HCT116 (cell line): ENCODE data around the gene CPNE7. TPM values are rescaled to one million over a fixed set of nuclear protein-coding genes. Genes with fewer than 3 reads are reported as not detected.

Experiments used
- ATAC-seq: fragments of 200-7000 bp; cut with Tn5 transposase; 2 replicates; pipeline ENCODE4 v1.9.1; 2020; ENCODE audit warnings: mild to moderate bottlenecking, moderate library complexity
- BruUV-seq: library from RNA; stranded (reverse); fragments of 400-500 nt; replicated peaks from 2 replicates; lab custom pipeline; 2021; lab: Mats Ljungman, UMichigan
- CTCF ChIA-PET: fragments of 300-600 bp; sonication (Branson Sonifier 250); formaldehyde crosslinking; loops from one replicate; lab custom pipeline; 2021; ENCODE audit warnings: antibody characterized with exemption; lab: Charles Lee
- POLR2A ChIA-PET: fragments of 300-600, 350-600 bp; sonication (Branson Sonifier 250); formaldehyde crosslinking; loops from one replicate; lab custom pipeline; 2021; ENCODE audit warnings: antibody characterized with exemption; lab: Charles Lee
- RAD21 ChIA-PET, 2 experiments: fragments of 300-600 bp; sonication (Branson Sonifier 250); formaldehyde crosslinking; loops; one replicate each; lab custom pipeline; 2023; ENCODE audit warnings: low total read pairs in 2 of 2; ENCODE audit not compliant: uncharacterized antibody in 2 of 2, unreplicated experiment in 2 of 2, low non-redundant PET in 1 of 2; lab: Charles Lee
- DNase-seq: peaks from one replicate; pipeline ENCODE4 v3.0.0-alpha.2; 2010; ENCODE audit warnings: low read depth, low spot score
- H2AFZ ChIP-seq: fragments of 200-600 bp; shearing (Covaris generic), sonication (generic); 2 replicates; pipeline ENCODE4 v1.6.1; 2017; ENCODE audit warnings: low read depth, mixed run types, mixed read lengths, antibody characterized with exemption, low read length; ENCODE audit not compliant: poor library complexity, severe bottlenecking
- H3K27ac ChIP-seq: 2 replicates; pipeline ENCODE4 v1.5.1; 2012; ENCODE audit warnings: low read depth, low read length
- H3K27me3 ChIP-seq: fragments of 200-600 bp; sonication (generic); 2 replicates; pipeline ENCODE4 v1.6.1; 2016; ENCODE audit warnings: mixed run types, low read length, mixed read lengths; ENCODE audit not compliant: insufficient read depth
- H3K36me3 ChIP-seq, 2 experiments: fragments of 200-500 bp in 1 of 2; fragments of 200-600 bp in 1 of 2; sonication (Bioruptor generic) in 1 of 2; sonication (generic) in 1 of 2; 2 replicates each; pipeline versions ENCODE4 v1.5.1 to v1.6.1; 2014 to 2016; ENCODE audit warnings: low read length in 2 of 2, inconsistent platforms in 1 of 2, mixed read lengths in 1 of 2, mixed run types in 1 of 2; ENCODE audit not compliant: insufficient read depth in 2 of 2, control insufficient read depth in 1 of 2
- H3K4me1 ChIP-seq, 2 experiments: fragments of 200-600 bp in 1 of 2; sonication (generic) in 1 of 2; 2 replicates each; pipeline versions ENCODE4 v1.5.1 to v1.6.1; 2012 to 2017; ENCODE audit warnings: low read length in 2 of 2, inconsistent platforms in 1 of 2, mild to moderate bottlenecking in 1 of 2, mixed read lengths in 1 of 2, mixed run types in 1 of 2, moderate library complexity in 1 of 2; ENCODE audit not compliant: insufficient read depth in 2 of 2, control insufficient read depth in 1 of 2
- H3K4me2 ChIP-seq: fragments of 200-600 bp; sonication (generic); 2 replicates; pipeline ENCODE4 v1.6.1; 2017; ENCODE audit warnings: mixed run types, low read length, mixed read lengths
- H3K4me3 ChIP-seq, 2 experiments: fragments of 200-600 bp in 1 of 2; sonication (generic) in 1 of 2; replicated peaks in 1 of 2; 2 replicates each; pipeline ENCODE4 v1.5.1; 2011 to 2016; ENCODE audit warnings: low read length in 2 of 2, control low read depth in 1 of 2, low read depth in 1 of 2, mild to moderate bottlenecking in 1 of 2, mixed read lengths in 1 of 2, mixed run types in 1 of 2
- H3K79me2 ChIP-seq: fragments of 200-600 bp; sonication (generic); 2 replicates; pipeline ENCODE4 v1.6.1; 2017; ENCODE audit warnings: mild to moderate bottlenecking, mixed run types, low read length, moderate library complexity, mixed read lengths; ENCODE audit not compliant: insufficient read depth
- H3K9ac ChIP-seq: fragments of 200-600 bp; sonication (generic); 2 replicates; pipeline ENCODE4 v1.6.1; 2016; ENCODE audit warnings: low read length, mixed read lengths
- H3K9me2 ChIP-seq: fragments of 200-600 bp; sonication (generic), shearing (Covaris generic); 2 replicates; pipeline ENCODE4 v1.6.1; 2017; ENCODE audit warnings: mixed run types, mild to moderate bottlenecking, moderate library complexity; ENCODE audit not compliant: insufficient read depth
- H3K9me3 ChIP-seq, 2 experiments: fragments of 200-500 bp in 1 of 2; fragments of 200-600 bp in 1 of 2; sonication (Bioruptor generic) in 1 of 2; sonication (generic) in 1 of 2; 2 replicates each; pipeline ENCODE4 v1.6.1; 2014 to 2017; ENCODE audit warnings: low read length in 2 of 2, mixed read lengths in 2 of 2, inconsistent platforms in 1 of 2, low read depth in 1 of 2, mild to moderate bottlenecking in 1 of 2, mixed run types in 1 of 2, moderate library complexity in 1 of 2; ENCODE audit not compliant: control insufficient read depth in 1 of 2, insufficient read depth in 1 of 2
- H4K20me1 ChIP-seq: fragments of 200-600 bp; sonication (generic), shearing (Covaris generic); 2 replicates; pipeline ENCODE4 v1.6.1; 2017; ENCODE audit warnings: mixed run types, mild to moderate bottlenecking, moderate library complexity; ENCODE audit not compliant: insufficient read depth
- ATF3 ChIP-seq: IDR thresholded peaks from 2 replicates; pipeline ENCODE4 v1.6.1; 2012
- CEBPB ChIP-seq: IDR thresholded peaks from 2 replicates; pipeline ENCODE4 v1.6.1; 2012; ENCODE audit warnings: low read depth
- CTCF ChIP-seq, 3 experiments: fragments of 200-600 bp in 1 of 3; sonication (generic) in 1 of 3; IDR thresholded peaks in 2 of 3; conservative IDR thresholded peaks in 1 of 3; 2 replicates each; pipeline ENCODE4 v1.5.1; 2012 to 2017; ENCODE audit warnings: low read depth in 2 of 3, low read length in 2 of 3, antibody characterized with exemption in 1 of 3, borderline replicate concordance in 1 of 3, control low read depth in 1 of 3, mild to moderate bottlenecking in 1 of 3, mixed read lengths in 1 of 3, mixed run types in 1 of 3, moderate library complexity in 1 of 3; ENCODE audit not compliant: insufficient read depth in 1 of 3
- EGR1 ChIP-seq: IDR thresholded peaks from 2 replicates; pipeline ENCODE4 v1.6.1; 2012; ENCODE audit warnings: low read depth
- ELF1 ChIP-seq: IDR thresholded peaks from 2 replicates; pipeline ENCODE4 v1.6.1; 2012; ENCODE audit warnings: low read depth, borderline replicate concordance
- EZH2 ChIP-seq: fragments of 200-600 bp; sonication (generic); IDR thresholded peaks from 2 replicates; pipeline ENCODE4 v1.6.1; 2017; ENCODE audit warnings: antibody characterized with exemption, mixed run types
- EZH2phosphoT487 ChIP-seq: fragments of 200-600 bp; IDR thresholded peaks from 2 replicates; pipeline ENCODE4 v1.6.1; 2018; ENCODE audit warnings: antibody characterized with exemption, borderline replicate concordance
- JUND ChIP-seq: IDR thresholded peaks from 2 replicates; pipeline ENCODE4 v1.6.1; 2012
- MAX ChIP-seq: IDR thresholded peaks from 2 replicates; pipeline ENCODE4 v1.6.1; 2012
- POLR2A ChIP-seq: IDR thresholded peaks from 2 replicates; pipeline ENCODE4 v1.7.0; 2011; ENCODE audit warnings: borderline replicate concordance; ENCODE audit not compliant: insufficient read depth, insufficient read length; ENCODE audit errors: extremely low read depth
- REST ChIP-seq: IDR thresholded peaks from 2 replicates; pipeline ENCODE4 v1.6.1; 2012; ENCODE audit warnings: low read depth
- SIN3A ChIP-seq: IDR thresholded peaks from 2 replicates; pipeline ENCODE4 v1.6.1; 2012; ENCODE audit warnings: low read depth
- SP1 ChIP-seq: IDR thresholded peaks from 2 replicates; pipeline ENCODE4 v1.6.1; 2012; ENCODE audit warnings: low read depth
- SRF ChIP-seq: IDR thresholded peaks from 2 replicates; pipeline ENCODE4 v1.6.1; 2012; ENCODE audit warnings: low read depth
- TCF7L2 ChIP-seq: IDR thresholded peaks from 2 replicates; pipeline ENCODE4 v1.7.0; 2011; ENCODE audit warnings: borderline replicate concordance, inconsistent platforms; ENCODE audit not compliant: insufficient read depth, insufficient read length; ENCODE audit errors: extremely low read depth
- YY1 ChIP-seq: IDR thresholded peaks from 2 replicates; pipeline ENCODE4 v1.6.1; 2011; ENCODE audit warnings: low read length, low read depth, moderate library complexity, mild to moderate bottlenecking; ENCODE audit not compliant: insufficient replicate concordance; ENCODE audit errors: extremely low read depth
- ZFX ChIP-seq: fragments of 450-650 bp; IDR thresholded peaks from 2 replicates; pipeline ENCODE4 v1.6.1; 2017
- ZNF274 ChIP-seq: fragments of 200-500 bp; sonication (Bioruptor generic); IDR thresholded peaks from 2 replicates; pipeline ENCODE4 v1.6.1; 2014; ENCODE audit warnings: mild to moderate bottlenecking, low read depth, low read length, inconsistent platforms
- intact Hi-C: fragments of 100-400 bp; cut with micrococcal nuclease; formaldehyde crosslinking; loops from 2 replicates; pipeline ENCODE4 v1.10.0; 2022
- total RNA-seq: library from RNA; stranded (reverse); gene quantifications from one replicate; pipeline ENCODE4 v1.2.1, GENCODE V29; 2021; ENCODE audit not compliant: unreplicated experiment

CPNE7 gene
- total RNA-seq, 1 experiment from 2014 or later, result 201 TPM

GRCh38 chr16:89555265-89555664 is 20.3 kb upstream of the CPNE7 start (continued):
- no peak for TF ChIP-seq ATF3

- H3K9me3 ChIP-seq, result no peaks in the 10 kb centered on the region
- no peak overlapping the region for H3K4me2 ChIP-seq
- peaks cover 12 to 26% of the 10 kb centered on the region in 2 experiments; a peak in 3 of 4 replicates for H3K36me3 ChIP-seq
- intact Hi-C loops, result loop anchor here (2.0 to 5.0 kb wide), 3 partner anchors 48 to 315 kb away; partner anchors contain the start of genes ANKRD11 and SPG7
- no peaks in the 10 kb centered on the region for H4K20me1 ChIP-seq
- TF ChIP-seq EZH2phosphoT487, result no peak
- no peak for TF ChIP-seq MAX
- TF ChIP-seq EZH2, result no peak
- TF ChIP-seq SRF, result no peak
- TF ChIP-seq EGR1, result no peak
- no peak for TF ChIP-seq ATF3
- no peak for TF ChIP-seq ELF1
- no peak for TF ChIP-seq YY1
- TF ChIP-seq ZNF274, result no peak
- no peak for TF ChIP-seq ZFX
- TF ChIP-seq CTCF (IDR thresholded peaks at IDR 0.05 in 2 of 3, conservative IDR thresholded peaks at IDR 0.05 in 1 of 3; ENCODE audit: borderline replicate concordance in 1 of 3, insufficient read depth in 1 of 3, low read depth in 2 of 3, low read length in 2 of 3), result no peak
- TF ChIP-seq JUND, result no peak
- TF ChIP-seq SIN3A, result no peak
- no peak for TF ChIP-seq TCF7L2
- TF ChIP-seq CEBPB, result no peak
- no peak for TF ChIP-seq REST
- no peak for TF ChIP-seq POLR2A
- no peak for TF ChIP-seq SP1
- no peak overlapping the region for H3K9ac ChIP-seq
- no peak for DNase-seq
- RAD21 ChIA-PET, result no interaction called here
- POLR2A ChIA-PET, result no interaction called here
- H2AFZ ChIP-seq, result no peak overlapping the region
- no peaks in the 10 kb centered on the region for H3K27me3 ChIP-seq
- peaks cover 11% of the 10 kb centered on the region for H3K79me2 ChIP-seq
- no peak overlapping the region for H3K27ac ChIP-seq
- CTCF ChIA-PET, result no interaction called here
- no peak for ATAC-seq
- no TSS peak for BruUV-seq
- no peaks in the 10 kb centered on the region for H3K9me2 ChIP-seq
- peaks cover 14 to 27% of the 10 kb centered on the region in 2 experiments for H3K4me1 ChIP-seq
- no peak overlapping the region for H3K4me3 ChIP-seq
These were observed 19.8 kb upstream of the CPNE7 start for GRCh38 chr16:89555780-89556179.
